Esophagus squamous epithelium (tissue), 5 donors: ENCODE results near the gene C1orf226. TPM values are rescaled to one million over a fixed set of nuclear protein-coding genes. Genes with fewer than 3 reads are reported as not detected.

Experiments
- DNase-seq: peaks from one replicate; lab custom pipeline; 2025; lab: John Stamatoyannopoulos, UW
- H3K27ac ChIP-seq, 4 donors: fragments of 200-600 bp; sonication (generic); one replicate each; pipeline ENCODE4 v1.5.1; 2016 to 2019; ENCODE audit warnings: mild to moderate bottlenecking in 1 of 4
- H3K27me3 ChIP-seq, 4 donors: fragments of 200-600 bp; sonication (generic); 1 replicate in 3 of 4; 2 replicates in 1 of 4; pipeline versions ENCODE4 v1.5.1 to v1.6.0; 2017 to 2021; ENCODE audit warnings: antibody characterized with exemption in 1 of 4
- H3K36me3 ChIP-seq, 3 donors: fragments of 200-600 bp; sonication (generic); one replicate each; pipeline ENCODE4 v1.5.1; 2016 to 2019
- H3K4me1 ChIP-seq, 3 donors: fragments of 200-600 bp; sonication (generic); one replicate each; pipeline ENCODE4 v1.5.1; 2017 to 2019
- H3K4me3 ChIP-seq, 4 donors: fragments of 200-600 bp; sonication (generic); 1 replicate in 3 of 4; 2 replicates in 1 of 4; pipeline ENCODE4 v1.5.1; 2016 to 2019; ENCODE audit warnings: mild to moderate bottlenecking in 2 of 4, moderate library complexity in 1 of 4
- H3K9me3 ChIP-seq, 3 donors: fragments of 200-600 bp; sonication (generic); one replicate each; pipeline ENCODE4 v1.5.1; 2016 to 2019
- CTCF ChIP-seq, 6 experiments: fragments of 450-650 bp in 4 of 6; fragments of 200-600 bp in 2 of 6; sonication (generic) in 2 of 6; IDR thresholded peaks; one replicate each; pipeline ENCODE4 v1.5.1; 2016 to 2019; ENCODE audit warnings: antibody characterized with exemption in 6 of 6, mild to moderate bottlenecking in 4 of 6, moderate library complexity in 4 of 6
- POLR2A ChIP-seq, 4 donors: fragments of 450-650 bp; IDR thresholded peaks; one replicate each; pipeline ENCODE4 v1.6.1; 2017; ENCODE audit warnings: antibody characterized with exemption in 4 of 4, mild to moderate bottlenecking in 4 of 4, moderate library complexity in 3 of 4
- WGBS, 2 donors: methylation state at CpG; one replicate each; pipeline ENCODE4 v1.1.5; 2018; 5-methylcytosine and 5-hydroxymethylcytosine counted together
- intact Hi-C: fragments of 100-400 bp; cut with DNase I; formaldehyde crosslinking; loops from one replicate; pipeline ENCODE4 v1.15.0; 2022
- total RNA-seq, 4 donors: library from RNA; depleted of rRNA; stranded (reverse); fragments of >200 nt; gene quantifications; one replicate each; pipeline ENCODE4 v1.1.0, GENCODE V29; 2016
- donor health status: DM: yes; HTN: yes; CAD: no.

The C1orf226 gene
- 1 to 10 TPM; 1.7 to 5.3 (median 3.6) TPM for total RNA-seq

- TF ChIP-seq POLR2A (IDR thresholded peaks at IDR 0.05) (no peak), CTCF (IDR thresholded peaks at IDR 0.05) (no peak)
- Histone ChIP-seq H3K4me1 (peaks cover 0 to 33% (median 10%) of the 10 kb centered on the region in 3 donors), H3K27me3 (no peaks in the 10 kb centered on the region), H3K9me3 (no peaks in the 10 kb centered on the region), H3K27ac (peak within 1 kb of the TSS; percentile 81 to 93 (median 86)), H3K4me3 (no peak within 1 kb of the TSS), H3K36me3 (no peaks in the 10 kb centered on the region)
- DNase-seq: no peak
- intact Hi-C loops: no loop called here
- WGBS, 2 donors: 19 to 44% methylated on average over 3 of the region's 3 CpGs
Observed at GRCh38 chr1:162381383-162381782, at the start of gene C1orf226. Gene C1orf226 (plus strand): TSS chr1:162381728. CDS start chr1:162381902, 174 bp downstream.

- Histone ChIP-seq H3K27ac (no peak overlapping the region), H3K27me3 (no peaks in the 10 kb centered on the region), H3K4me1 (no peaks in the 10 kb centered on the region), H3K4me3 (no peak overlapping the region), H3K9me3 (no peaks in the 10 kb centered on the region), H3K36me3 (no peaks in the 10 kb centered on the region)
- no peak for TF ChIP-seq CTCF (IDR thresholded peaks at IDR 0.05)
- TF ChIP-seq POLR2A (IDR thresholded peaks at IDR 0.05): no peak
- no peak for DNase-seq
- intact Hi-C loops: no loop called here
Observed at GRCh38 chr1:162333991-162334390, 47.5 kb upstream of the C1orf226 start.

- Histone ChIP-seq H3K9me3 (no peaks in the 10 kb centered on the region), H3K27me3 (no peaks in the 10 kb centered on the region), H3K4me1 (no peaks in the 10 kb centered on the region), H3K36me3 (no peaks in the 10 kb centered on the region), H3K4me3 (no peak overlapping the region), H3K27ac (no peak overlapping the region)
- no peak for DNase-seq
- 71 to 88% methylated on average over 3 to 5 of the region's 5 CpGs for WGBS, 2 donors
- intact Hi-C loops: no loop called here
- TF ChIP-seq POLR2A (IDR thresholded peaks at IDR 0.05): no peak
- no peak for TF ChIP-seq CTCF (IDR thresholded peaks at IDR 0.05)
Observed at GRCh38 chr1:162335126-162335525, 46.4 kb upstream of the C1orf226 start.

GRCh38 chr1:162336621-162337285 is 44.8 kb upstream of the C1orf226 start:
- no peak overlapping the region for H3K27ac ChIP-seq
- TF ChIP-seq CTCF (IDR thresholded peaks at IDR 0.05) (no peak), POLR2A (IDR thresholded peaks at IDR 0.05) (no peak)
- no peaks in the 10 kb centered on the region for H3K4me1 ChIP-seq
- 71 to 78% methylated on average over 7 of the region's 7 CpGs for WGBS, 2 donors
- no peaks in the 10 kb centered on the region for H3K36me3 ChIP-seq
- DNase-seq: no peak
- H3K4me3 ChIP-seq: no peak overlapping the region
- no peaks in the 10 kb centered on the region for H3K9me3 ChIP-seq
- no peaks in the 10 kb centered on the region for H3K27me3 ChIP-seq
- intact Hi-C loops: no loop called here

GRCh38 chr1:162342452-162342983 is 39.0 kb upstream of the C1orf226 start:
- Histone ChIP-seq H3K4me1 (no peaks in the 10 kb centered on the region), H3K9me3 (no peaks in the 10 kb centered on the region), H3K27ac (no peak overlapping the region), H3K27me3 (no peaks in the 10 kb centered on the region), H3K36me3 (no peaks in the 10 kb centered on the region), H3K4me3 (no peak overlapping the region)
- TF ChIP-seq POLR2A (IDR thresholded peaks at IDR 0.05) (no peak), CTCF (IDR thresholded peaks at IDR 0.05) (no peak)
- DNase-seq: no peak
- 88 to 100% methylated on average over 1 of the region's 1 CpG for WGBS, 2 donors
- intact Hi-C loops: no loop called here
